Stimulated activated CD4-positive, alpha-beta T cell treated with anti-CD3 and anti-CD28 coated beads, Interleukin-1b, Interleukin-23, amount 100 ng/mL, for 4 hours (primary cell): ENCODE results near the gene NR3C1.

ENCODE experiments used
- DNase-seq, 2 donors: peaks; one replicate each; pipeline ENCODE4 v3.0.0-alpha.2; 2020; ENCODE audit warnings: low read depth in 2 of 2

NR3C1 gene

GRCh38 chr5:143426437-143426991 is 23.0 kb upstream of the NR3C1 start:
- no peak for DNase-seq

GRCh38 chr5:143425835-143426234 is 22.3 kb upstream of the NR3C1 start:
- no peak for DNase-seq

GRCh38 chr5:143418140-143418866 is 14.8 kb upstream of the NR3C1 start:
- DNase-seq, result no peak

- no peak for DNase-seq
Measured at GRCh38 chr5:143417503-143418139, 14.1 kb upstream of the NR3C1 start.

- DNase-seq, result no peak
Measured at GRCh38 chr5:143416411-143416810, 12.9 kb upstream of the NR3C1 start.

- DNase-seq, result no peak
Measured at GRCh38 chr5:143413958-143414669, 10.6 kb upstream of the NR3C1 start.

- no peak for DNase-seq
Measured at GRCh38 chr5:143412661-143413342, 9.3 kb upstream of the NR3C1 start.

- no peak for DNase-seq
Measured at GRCh38 chr5:143409926-143410325, 6.4 kb upstream of the NR3C1 start.

- DNase-seq, result no peak
Measured at GRCh38 chr5:143406408-143406807, 2.9 kb upstream of the NR3C1 start.

GRCh38 chr5:143405849-143406098 is 2.3 kb upstream of the NR3C1 start:
- no peak for DNase-seq

GRCh38 chr5:143405063-143405848 is 1.8 kb upstream of the NR3C1 start:
- DNase-seq, result peak; percentile 79 to 81

GRCh38 chr5:143404416-143405062 is 1.1 kb upstream of the NR3C1 start:
- peak; percentile 65 to 66 for DNase-seq

GRCh38 chr5:143403334-143403592 is 223 bp downstream of the NR3C1 start:
- no peak for DNase-seq

GRCh38 chr5:143402553-143403333 is 743 bp downstream of the NR3C1 start:
- peak; percentile 27 to 39 for DNase-seq

GRCh38 chr5:143402017-143402552 is 1.4 kb downstream of the NR3C1 start:
- DNase-seq, result no peak

GRCh38 chr5:143401227-143402016 is 2.1 kb downstream of the NR3C1 start:
- DNase-seq, result no peak

- no peak for DNase-seq
Measured at GRCh38 chr5:143400541-143401226, 2.8 kb downstream of the NR3C1 start.

- no peak for DNase-seq
Measured at GRCh38 chr5:143399616-143400540, 3.6 kb downstream of the NR3C1 start.
